Measurements from ENCODE around the gene AFF3.

The AFF3 gene

DNA sequence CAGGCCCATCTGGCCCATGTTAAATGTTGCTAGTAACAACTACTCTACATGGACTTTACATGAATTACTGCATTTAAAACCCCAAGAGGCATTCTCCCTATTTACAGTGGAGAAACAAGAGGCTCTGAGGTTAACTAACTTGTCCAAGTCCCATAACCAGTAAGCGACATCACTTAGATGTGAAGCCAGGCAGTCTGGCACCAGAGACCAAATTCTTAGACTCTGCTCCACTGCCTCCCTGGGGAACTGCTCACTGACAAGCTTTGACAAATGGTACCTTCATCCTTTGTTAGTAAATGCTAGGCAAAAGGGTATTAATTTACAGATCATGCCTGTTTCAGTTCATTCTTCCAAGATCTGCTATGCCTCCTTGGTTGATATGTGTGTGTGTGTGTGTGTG is 124.8 kb downstream of the AFF3 start:
- Histone ChIP-seq H3K4me1 (ENCODE audit: control insufficient read depth, insufficient read depth, low read length, poor library complexity, severe bottlenecking) (no peaks in the 10 kb centered on the region), H3K27ac (ENCODE audit: insufficient read depth, low read length, poor library complexity, severe bottlenecking) (no peak overlapping the region), H3K9me3 (ENCODE audit: control insufficient read depth, low read length) (no peaks in the 10 kb centered on the region), H3K4me3 (ENCODE audit: insufficient read depth, low read depth, low read length, poor library complexity, severe bottlenecking) (no peak overlapping the region), H3K27me3 (replicated peaks; ENCODE audit: control insufficient read depth, insufficient read depth, low read length, poor library complexity, severe bottlenecking) (no peaks in the 10 kb centered on the region), H3K36me3 (ENCODE audit: control insufficient read depth, insufficient read depth, low read length) (no peaks in the 10 kb centered on the region)
- no peak for DNase-seq

DNA sequence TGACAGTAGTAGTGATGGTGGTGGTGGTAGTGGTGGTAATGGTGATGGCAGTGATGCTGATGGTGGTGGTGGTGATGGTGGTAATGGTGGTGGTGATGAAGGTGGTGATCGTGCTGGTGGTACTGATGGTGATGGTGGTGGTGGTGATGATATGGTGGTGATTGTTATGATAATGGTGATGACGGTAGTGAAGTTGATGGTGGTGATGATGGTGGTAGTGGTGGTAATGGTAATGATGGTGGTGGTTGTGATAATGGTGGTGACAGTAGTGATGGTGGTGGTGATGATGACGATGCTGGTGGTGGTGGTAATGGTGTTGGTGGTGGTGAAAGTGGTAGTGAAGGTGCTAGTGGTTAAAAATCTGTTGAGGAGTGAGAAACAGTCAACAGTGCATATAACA is 125.6 kb downstream of the AFF3 start:
- H3K27me3 ChIP-seq (replicated peaks; ENCODE audit: control insufficient read depth, insufficient read depth, low read length, poor library complexity, severe bottlenecking), result no peaks in the 10 kb centered on the region
- no peak overlapping the region for H3K27ac ChIP-seq (ENCODE audit: insufficient read depth, low read length, poor library complexity, severe bottlenecking)
- H3K9me3 ChIP-seq (ENCODE audit: control insufficient read depth, low read length), result no peaks in the 10 kb centered on the region
- H3K36me3 ChIP-seq (ENCODE audit: control insufficient read depth, insufficient read depth, low read length), result no peaks in the 10 kb centered on the region
- H3K4me3 ChIP-seq (ENCODE audit: insufficient read depth, low read depth, low read length, poor library complexity, severe bottlenecking), result no peak overlapping the region
- H3K4me1 ChIP-seq (ENCODE audit: control insufficient read depth, insufficient read depth, low read length, poor library complexity, severe bottlenecking), result no peaks in the 10 kb centered on the region
- DNase-seq, result no peak

DNA sequence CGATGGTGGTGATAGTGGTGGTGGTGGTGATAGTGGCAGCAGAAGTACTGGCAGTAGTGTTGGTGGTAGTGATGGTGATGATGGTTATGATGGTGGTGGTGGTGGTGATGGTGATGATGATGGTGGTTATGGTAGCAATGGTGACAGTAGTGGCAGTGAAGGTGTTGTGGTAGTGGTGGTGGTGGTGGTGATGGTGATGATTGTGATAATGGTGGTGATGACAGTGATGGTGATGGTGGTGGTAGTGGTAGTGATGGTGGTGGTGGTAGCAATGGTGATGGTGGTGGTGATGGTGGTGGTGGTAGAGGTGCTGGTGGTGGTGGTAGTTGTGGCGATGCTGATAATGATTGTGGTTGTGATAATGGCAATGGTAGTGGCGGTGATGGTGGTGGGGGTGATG is 126.5 kb downstream of the AFF3 start:
- Histone ChIP-seq H3K27me3 (replicated peaks; ENCODE audit: control insufficient read depth, insufficient read depth, low read length, poor library complexity, severe bottlenecking) (no peaks in the 10 kb centered on the region), H3K36me3 (ENCODE audit: control insufficient read depth, insufficient read depth, low read length) (no peaks in the 10 kb centered on the region), H3K9me3 (ENCODE audit: control insufficient read depth, low read length) (no peaks in the 10 kb centered on the region), H3K27ac (ENCODE audit: insufficient read depth, low read length, poor library complexity, severe bottlenecking) (no peak overlapping the region), H3K4me1 (ENCODE audit: control insufficient read depth, insufficient read depth, low read length, poor library complexity, severe bottlenecking) (no peaks in the 10 kb centered on the region), H3K4me3 (ENCODE audit: insufficient read depth, low read depth, low read length, poor library complexity, severe bottlenecking) (no peak overlapping the region)
- DNase-seq, result no peak

DNA sequence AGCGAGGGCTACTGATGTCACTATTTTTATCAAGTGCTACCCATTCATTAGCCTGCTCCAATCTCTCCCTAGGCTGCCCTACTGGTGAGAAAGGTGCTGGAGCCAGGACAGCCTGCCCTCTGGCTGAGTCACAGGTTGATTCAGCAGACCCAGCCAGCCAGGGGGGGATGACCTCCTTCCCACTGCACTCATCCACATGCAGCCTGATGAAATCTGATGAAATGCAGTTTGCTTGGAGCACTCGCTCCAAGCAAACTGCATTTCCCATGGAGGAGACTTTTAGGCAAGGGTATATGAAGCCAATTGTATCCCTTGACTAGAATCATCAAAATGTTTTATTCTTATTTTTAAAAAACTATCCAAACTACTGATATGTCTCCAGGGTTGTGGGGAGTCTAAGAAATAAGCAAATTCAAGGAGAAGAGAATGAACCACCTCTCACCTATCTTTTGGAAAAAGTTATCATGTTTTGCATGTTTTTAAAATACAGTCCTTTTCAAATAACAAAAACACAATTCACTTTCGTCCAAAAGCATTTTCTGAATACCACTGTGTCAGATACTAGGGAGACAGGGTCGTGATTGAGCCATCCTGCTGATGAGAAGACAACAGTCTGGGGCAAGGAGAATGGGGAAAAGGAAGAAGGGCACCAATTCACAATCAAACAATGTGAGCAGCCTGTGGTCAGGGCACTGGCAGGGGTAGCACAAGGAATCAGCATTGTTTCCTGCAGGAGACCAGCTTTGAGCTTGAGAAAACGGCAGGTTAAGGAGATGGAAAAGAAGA is 128.3 kb downstream of the AFF3 start:
- no peak for DNase-seq

DNA sequence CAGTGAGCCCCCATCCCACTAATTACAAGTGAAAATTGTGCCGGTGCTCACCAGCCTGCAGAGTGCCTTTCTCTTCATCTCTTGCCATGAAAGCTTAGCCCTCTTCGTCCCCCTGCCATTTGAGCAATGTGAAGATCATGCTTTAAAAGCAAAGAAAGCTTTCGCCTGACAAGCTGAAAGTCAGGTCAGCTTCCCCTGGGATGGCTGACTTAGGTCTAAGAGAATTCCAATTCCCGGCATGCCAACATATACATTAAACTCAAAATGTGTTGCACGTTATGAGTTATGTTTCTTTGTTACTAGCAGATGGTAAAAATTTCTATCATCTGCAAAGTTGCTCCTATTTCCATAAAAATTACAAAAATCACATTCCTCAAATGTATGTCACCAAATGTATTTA is 129.8 kb downstream of the AFF3 start:
- H3K27ac ChIP-seq (ENCODE audit: insufficient read depth, low read length, poor library complexity, severe bottlenecking), result no peak overlapping the region
- H3K36me3 ChIP-seq (ENCODE audit: control insufficient read depth, insufficient read depth, low read length), result no peaks in the 10 kb centered on the region
- H3K4me1 ChIP-seq (ENCODE audit: control insufficient read depth, insufficient read depth, low read length, poor library complexity, severe bottlenecking), result no peaks in the 10 kb centered on the region
- no peak for DNase-seq
- no peaks in the 10 kb centered on the region for H3K27me3 ChIP-seq (replicated peaks; ENCODE audit: control insufficient read depth, insufficient read depth, low read length, poor library complexity, severe bottlenecking)
- H3K9me3 ChIP-seq (ENCODE audit: control insufficient read depth, low read length), result no peaks in the 10 kb centered on the region
- no peak overlapping the region for H3K4me3 ChIP-seq (ENCODE audit: insufficient read depth, low read depth, low read length, poor library complexity, severe bottlenecking)

More for the DNA sequence above, 128.3 kb downstream of the AFF3 start:
- no peaks in the 10 kb centered on the region for H3K9me3 ChIP-seq (ENCODE audit: control insufficient read depth, low read length)
- no peak overlapping the region for H3K27ac ChIP-seq (ENCODE audit: insufficient read depth, low read length, poor library complexity, severe bottlenecking)
- H3K36me3 ChIP-seq (ENCODE audit: control insufficient read depth, insufficient read depth, low read length), result no peaks in the 10 kb centered on the region
- no peak overlapping the region for H3K4me3 ChIP-seq (ENCODE audit: insufficient read depth, low read depth, low read length, poor library complexity, severe bottlenecking)
- H3K27me3 ChIP-seq (replicated peaks; ENCODE audit: control insufficient read depth, insufficient read depth, low read length, poor library complexity, severe bottlenecking), result no peaks in the 10 kb centered on the region
- H3K4me1 ChIP-seq (ENCODE audit: control insufficient read depth, insufficient read depth, low read length, poor library complexity, severe bottlenecking), result no peaks in the 10 kb centered on the region

DNA sequence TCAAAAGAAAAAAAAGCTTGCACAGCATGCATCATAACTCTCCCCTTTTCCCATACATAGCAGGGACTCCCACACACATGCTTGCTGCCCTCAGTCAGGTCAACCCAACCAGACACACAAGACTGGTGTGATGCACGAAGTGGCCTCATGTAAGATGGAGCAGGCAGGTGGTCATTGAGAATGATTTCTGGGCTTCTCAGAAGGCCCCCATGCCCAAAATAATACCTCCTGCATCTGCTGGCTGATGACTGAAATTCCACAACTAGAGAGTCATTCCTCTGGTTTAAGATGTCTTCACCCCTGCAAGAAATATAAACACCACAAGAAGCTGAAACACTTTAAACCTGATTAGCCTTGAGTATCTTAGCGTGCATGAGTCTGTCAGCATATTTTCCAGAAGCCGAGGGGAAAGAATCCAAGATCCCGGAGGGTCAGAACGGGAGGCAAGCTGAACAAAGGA is 131.1 kb downstream of the AFF3 start:
- Histone ChIP-seq H3K4me3 (ENCODE audit: insufficient read depth, low read depth, low read length, poor library complexity, severe bottlenecking) (no peak overlapping the region), H3K9me3 (ENCODE audit: control insufficient read depth, low read length) (no peaks in the 10 kb centered on the region), H3K27ac (ENCODE audit: insufficient read depth, low read length, poor library complexity, severe bottlenecking) (no peak overlapping the region), H3K4me1 (ENCODE audit: control insufficient read depth, insufficient read depth, low read length, poor library complexity, severe bottlenecking) (no peaks in the 10 kb centered on the region), H3K27me3 (replicated peaks; ENCODE audit: control insufficient read depth, insufficient read depth, low read length, poor library complexity, severe bottlenecking) (no peaks in the 10 kb centered on the region), H3K36me3 (ENCODE audit: control insufficient read depth, insufficient read depth, low read length) (no peaks in the 10 kb centered on the region)
- no peak for DNase-seq

DNA sequence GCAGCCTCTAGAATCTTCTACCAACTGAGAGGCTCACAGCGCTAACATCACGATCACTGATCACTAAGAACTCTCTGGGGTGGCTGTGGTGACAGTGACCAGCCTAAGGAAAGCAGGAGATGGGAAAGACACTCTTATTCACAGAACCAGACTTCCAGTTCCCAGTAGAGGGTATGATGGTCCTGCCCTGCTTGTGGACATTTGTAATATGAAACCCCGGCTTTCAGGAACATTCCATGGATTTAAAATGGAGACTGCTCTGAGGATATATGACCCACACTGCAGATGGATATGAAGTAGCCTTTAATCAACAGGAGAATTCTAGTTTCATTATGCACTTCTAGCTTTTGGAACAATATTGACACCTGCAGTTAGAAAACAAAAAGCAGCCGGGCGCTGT is 131.8 kb downstream of the AFF3 start:
- no peak for DNase-seq
- Histone ChIP-seq H3K27me3 (replicated peaks; ENCODE audit: control insufficient read depth, insufficient read depth, low read length, poor library complexity, severe bottlenecking) (no peaks in the 10 kb centered on the region), H3K36me3 (ENCODE audit: control insufficient read depth, insufficient read depth, low read length) (no peaks in the 10 kb centered on the region), H3K27ac (ENCODE audit: insufficient read depth, low read length, poor library complexity, severe bottlenecking) (no peak overlapping the region), H3K4me1 (ENCODE audit: control insufficient read depth, insufficient read depth, low read length, poor library complexity, severe bottlenecking) (no peaks in the 10 kb centered on the region), H3K9me3 (ENCODE audit: control insufficient read depth, low read length) (no peaks in the 10 kb centered on the region), H3K4me3 (ENCODE audit: insufficient read depth, low read depth, low read length, poor library complexity, severe bottlenecking) (no peak overlapping the region)

DNA sequence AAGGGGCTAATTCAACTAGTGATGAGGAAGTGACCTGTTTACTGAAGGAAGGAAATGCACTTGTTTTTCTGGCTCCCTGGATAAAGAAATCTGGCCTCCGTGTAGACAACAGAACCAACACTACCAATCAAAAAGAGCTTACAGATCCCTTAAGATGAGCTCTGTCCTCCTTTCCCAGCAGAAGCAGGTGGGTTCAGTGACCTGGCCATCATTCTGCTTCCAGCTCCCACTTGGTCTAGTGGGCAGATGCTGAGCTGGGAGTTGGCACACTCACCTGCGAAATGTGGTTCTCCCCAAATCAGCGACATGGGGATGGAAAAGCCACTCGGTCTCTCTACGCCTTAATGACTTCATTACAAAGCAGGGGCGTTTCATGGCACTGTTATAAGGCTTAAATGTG is 132.6 kb downstream of the AFF3 start:
- no peaks in the 10 kb centered on the region for H3K4me1 ChIP-seq (ENCODE audit: control insufficient read depth, insufficient read depth, low read length, poor library complexity, severe bottlenecking)
- H3K4me3 ChIP-seq (ENCODE audit: insufficient read depth, low read depth, low read length, poor library complexity, severe bottlenecking), result no peak overlapping the region
- H3K27me3 ChIP-seq (replicated peaks; ENCODE audit: control insufficient read depth, insufficient read depth, low read length, poor library complexity, severe bottlenecking), result no peaks in the 10 kb centered on the region
- H3K27ac ChIP-seq (ENCODE audit: insufficient read depth, low read length, poor library complexity, severe bottlenecking), result no peak overlapping the region
- H3K9me3 ChIP-seq (ENCODE audit: control insufficient read depth, low read length), result no peaks in the 10 kb centered on the region
- no peaks in the 10 kb centered on the region for H3K36me3 ChIP-seq (ENCODE audit: control insufficient read depth, insufficient read depth, low read length)
- no peak for DNase-seq

DNA sequence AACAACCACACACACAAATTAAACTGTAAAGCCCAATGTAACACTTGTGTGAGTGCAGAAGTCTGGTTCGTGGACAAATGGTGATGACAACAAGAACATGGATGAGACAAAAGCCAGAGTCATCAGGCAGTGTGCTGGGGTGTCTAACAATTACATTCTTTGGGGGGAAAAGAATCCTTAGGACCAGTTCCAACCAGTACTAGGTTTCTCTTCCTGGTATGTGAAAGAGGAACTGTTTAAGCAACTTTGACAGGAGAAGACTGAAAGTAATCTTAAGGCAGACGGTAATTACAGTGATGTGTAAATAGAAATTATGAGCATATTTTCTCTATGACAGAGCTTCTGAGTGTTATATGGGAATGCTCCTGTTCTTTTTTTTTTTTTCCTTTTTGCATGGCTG is 133.4 kb downstream of the AFF3 start:
- H3K27ac ChIP-seq (ENCODE audit: insufficient read depth, low read length, poor library complexity, severe bottlenecking), result no peak overlapping the region
- no peaks in the 10 kb centered on the region for H3K27me3 ChIP-seq (replicated peaks; ENCODE audit: control insufficient read depth, insufficient read depth, low read length, poor library complexity, severe bottlenecking)
- no peak overlapping the region for H3K4me3 ChIP-seq (ENCODE audit: insufficient read depth, low read depth, low read length, poor library complexity, severe bottlenecking)
- no peaks in the 10 kb centered on the region for H3K9me3 ChIP-seq (ENCODE audit: control insufficient read depth, low read length)
- H3K4me1 ChIP-seq (ENCODE audit: control insufficient read depth, insufficient read depth, low read length, poor library complexity, severe bottlenecking), result no peaks in the 10 kb centered on the region
- DNase-seq, result no peak
- no peaks in the 10 kb centered on the region for H3K36me3 ChIP-seq (ENCODE audit: control insufficient read depth, insufficient read depth, low read length)

DNA sequence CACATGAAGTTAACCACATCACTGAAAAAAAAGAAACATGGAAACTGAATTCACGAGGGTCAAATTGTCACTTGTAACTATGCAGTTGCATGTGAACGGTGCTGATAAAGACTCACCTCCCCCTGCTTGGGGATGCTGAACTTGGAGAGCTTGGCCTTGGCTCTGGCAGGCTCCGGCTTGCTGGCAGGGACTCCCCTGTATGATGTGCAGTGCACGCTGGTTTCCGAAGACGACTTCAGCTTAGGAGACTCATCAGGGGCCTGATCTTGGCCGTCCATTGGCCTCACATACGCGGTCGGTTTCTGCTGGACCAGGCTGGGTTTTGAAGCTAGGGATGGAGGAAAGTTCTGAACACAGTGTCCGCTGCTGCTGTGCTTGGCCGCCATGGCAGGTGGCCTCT is 135.9 kb downstream of the AFF3 start:
- no peaks in the 10 kb centered on the region for H3K36me3 ChIP-seq (ENCODE audit: control insufficient read depth, insufficient read depth, low read length)
- no peaks in the 10 kb centered on the region for H3K4me1 ChIP-seq (ENCODE audit: control insufficient read depth, insufficient read depth, low read length, poor library complexity, severe bottlenecking)
- H3K4me3 ChIP-seq (ENCODE audit: insufficient read depth, low read depth, low read length, poor library complexity, severe bottlenecking), result no peak overlapping the region
- DNase-seq, result no peak
- no peaks in the 10 kb centered on the region for H3K9me3 ChIP-seq (ENCODE audit: control insufficient read depth, low read length)
- no peaks in the 10 kb centered on the region for H3K27me3 ChIP-seq (replicated peaks; ENCODE audit: control insufficient read depth, insufficient read depth, low read length, poor library complexity, severe bottlenecking)
- no peak overlapping the region for H3K27ac ChIP-seq (ENCODE audit: insufficient read depth, low read length, poor library complexity, severe bottlenecking)

Measured in effector memory CD4-positive, alpha-beta T cell (primary cell).